ENCODE data around the gene PARP1.
"Not testable (repeated sequence)": the region's sequence is repeated elsewhere in the genome, so short reads cannot be mapped to it uniquely, and the experiment has no call there.

The PARP1 gene

GRCh38 chr1:226429858-226430715, 22.2 kb upstream of the PARP1 start:
- no peak for DNase-seq (ENCODE audit: low read depth, low spot score)

DNA sequence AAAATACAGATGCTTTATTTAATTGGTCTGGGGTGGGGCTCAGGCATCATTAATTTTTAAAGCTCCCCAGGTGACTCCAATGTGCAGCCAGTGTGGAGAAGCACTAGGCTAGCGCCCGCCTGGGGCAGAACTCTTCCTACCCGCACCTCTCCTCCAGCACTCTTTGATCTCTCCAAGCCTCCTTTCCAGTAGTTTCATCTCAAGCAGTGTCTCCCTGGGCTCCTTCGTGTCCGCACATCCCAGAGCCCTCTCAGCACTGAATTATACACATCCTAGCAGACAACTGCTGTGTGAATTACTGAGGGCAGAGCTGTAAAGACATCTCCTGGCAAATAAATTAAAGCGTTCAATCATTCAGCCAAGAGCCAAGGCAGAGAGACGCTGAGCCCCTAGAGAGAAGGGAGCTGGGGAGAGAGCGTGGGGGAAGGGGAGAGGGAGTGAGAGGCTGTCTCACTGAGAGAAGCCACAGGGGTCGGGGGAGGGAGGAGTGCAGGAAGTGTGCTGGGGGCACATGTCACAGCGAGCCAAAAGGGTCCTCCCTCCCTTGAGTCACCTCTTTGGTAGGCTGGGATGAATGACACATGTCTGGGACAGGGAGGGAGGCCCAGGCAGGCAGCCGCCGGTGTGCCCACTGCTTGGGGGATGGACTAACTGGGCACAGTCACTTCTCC, 21.0 kb upstream of the PARP1 start:
- DNase-seq (ENCODE audit: low read depth, low spot score) = no peak

- no peak for DNase-seq (ENCODE audit: low read depth, low spot score)
Observed at GRCh38 chr1:226428348-226428747, 20.5 kb upstream of the PARP1 start.

DNA sequence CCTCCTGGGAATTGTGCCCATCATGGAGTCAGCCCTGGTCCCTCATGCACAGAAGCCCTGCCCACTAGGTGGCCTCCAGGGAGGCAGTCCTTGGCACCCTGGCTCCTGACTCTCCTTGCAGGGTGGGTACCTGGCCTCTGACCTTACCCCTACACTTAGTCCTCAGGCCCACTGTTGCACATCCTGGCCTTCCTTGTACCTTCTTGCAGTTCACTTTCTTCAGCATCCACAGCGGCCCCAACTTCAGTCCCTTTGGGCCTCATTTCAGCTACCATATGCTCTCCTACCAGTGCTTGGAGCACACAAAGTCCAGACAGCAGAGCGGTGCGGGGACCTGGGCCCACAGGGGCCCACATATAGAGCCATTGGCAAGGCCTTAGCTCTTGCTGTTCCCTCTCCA, 19.2 kb upstream of the PARP1 start:
- DNase-seq (ENCODE audit: low read depth, low spot score) = no peak

DNA sequence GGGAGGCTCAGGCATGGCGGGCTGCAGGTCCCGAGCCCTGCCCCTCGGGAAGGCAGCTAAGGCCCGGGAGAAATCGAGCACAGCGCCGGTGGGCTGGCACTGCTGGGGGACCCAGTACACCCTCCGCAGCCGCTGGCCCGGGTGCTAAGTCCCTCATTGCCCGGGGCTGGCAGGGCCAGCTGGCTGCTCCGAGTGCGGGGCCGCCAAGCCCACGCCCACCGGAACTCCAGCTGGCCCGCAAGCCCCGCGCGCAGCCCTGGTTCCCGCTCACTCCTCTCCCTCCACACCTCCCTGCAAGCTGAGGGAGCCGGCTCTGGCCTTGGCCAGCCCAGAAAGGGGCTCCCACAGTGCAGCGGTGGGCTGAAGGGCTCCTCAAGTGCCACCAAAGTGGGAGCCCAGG, 18.5 kb upstream of the PARP1 start:
- not testable (repeated sequence) for DNase-seq (ENCODE audit: low read depth, low spot score)

- no peak for DNase-seq (ENCODE audit: low read depth, low spot score)
Observed at GRCh38 chr1:226425431-226426031, 17.6 kb upstream of the PARP1 start.

DNA sequence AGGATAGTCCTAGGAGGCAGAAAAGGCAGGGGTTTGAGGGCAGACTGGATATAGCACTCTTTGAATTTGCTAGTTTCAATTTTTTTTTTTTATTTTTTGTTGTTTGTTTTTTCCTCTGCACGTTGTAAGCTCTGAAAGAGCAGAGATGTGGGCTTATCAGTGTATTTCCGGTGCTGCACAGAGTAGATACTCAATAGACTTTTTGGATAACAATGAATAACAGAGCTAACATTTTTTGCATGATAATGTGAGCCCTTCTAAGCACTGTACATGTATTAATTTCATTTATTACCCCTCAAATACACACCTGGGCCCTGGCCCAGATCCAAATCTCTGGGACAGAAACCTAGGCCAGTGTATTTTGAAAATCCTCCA, 17.1 kb upstream of the PARP1 start:
- DNase-seq (ENCODE audit: low read depth, low spot score) = no peak

DNA sequence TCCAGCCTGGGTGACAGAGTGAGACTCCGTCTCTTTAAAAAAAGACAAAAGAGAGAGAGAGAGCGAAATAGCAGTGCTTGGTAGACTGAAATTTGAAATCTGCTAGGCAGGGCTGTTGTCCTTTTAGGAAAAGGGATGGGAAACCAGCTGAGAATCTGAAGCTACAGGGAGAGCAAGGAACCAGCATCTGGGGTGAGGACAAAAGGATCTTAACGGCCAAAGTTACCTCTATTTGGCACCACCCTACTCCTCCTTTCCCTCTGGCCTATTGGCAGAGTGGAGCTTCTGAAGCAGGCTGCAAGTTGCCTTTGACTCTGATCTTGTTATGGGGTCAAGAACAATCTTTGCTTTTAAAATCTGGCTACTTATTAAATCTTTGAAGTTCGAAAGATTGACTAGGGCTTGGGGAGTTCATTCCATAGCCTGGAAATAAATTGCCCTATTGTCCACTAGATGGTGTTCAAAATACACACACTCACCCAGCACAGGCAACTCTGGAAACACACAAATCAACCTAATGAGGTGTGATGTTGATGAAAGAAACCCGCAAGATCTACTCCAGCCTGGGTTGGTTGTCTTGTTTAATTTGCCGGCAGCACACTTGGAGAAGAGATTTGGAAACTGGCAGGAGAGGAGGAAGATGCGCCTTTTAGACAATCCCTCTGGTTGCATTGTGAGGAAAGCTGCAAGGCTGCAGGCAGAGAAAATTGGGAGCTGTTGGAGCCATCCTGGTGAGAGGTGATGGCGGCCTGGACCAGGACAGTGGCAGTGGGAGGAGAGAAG, 16.5 kb upstream of the PARP1 start:
- no peak for DNase-seq (ENCODE audit: low read depth, low spot score)

DNA sequence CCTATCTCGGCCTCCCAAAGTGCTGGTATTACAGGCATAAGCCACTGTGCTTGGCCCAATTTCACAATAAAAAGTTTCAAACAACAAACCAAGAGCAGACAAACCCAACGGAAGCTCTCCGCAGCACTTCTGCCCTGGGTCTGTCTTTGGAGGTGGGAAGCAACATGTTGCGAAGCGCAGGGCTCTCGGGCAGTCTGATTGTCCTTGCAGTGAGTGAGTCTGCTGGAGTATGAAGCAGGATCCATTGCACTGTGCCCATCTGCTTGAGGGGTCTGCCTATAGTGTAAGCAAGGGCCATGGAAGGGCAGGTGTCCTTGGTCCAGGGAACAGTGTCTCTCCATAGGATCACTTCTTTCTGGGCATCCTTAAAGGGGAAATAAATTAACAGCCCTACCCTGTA, 14.6 kb upstream of the PARP1 start:
- DNase-seq (ENCODE audit: low read depth, low spot score) = no peak

- no peak for DNase-seq (ENCODE audit: low read depth, low spot score)
Observed at GRCh38 chr1:226420897-226421296, 13.0 kb upstream of the PARP1 start.

DNA sequence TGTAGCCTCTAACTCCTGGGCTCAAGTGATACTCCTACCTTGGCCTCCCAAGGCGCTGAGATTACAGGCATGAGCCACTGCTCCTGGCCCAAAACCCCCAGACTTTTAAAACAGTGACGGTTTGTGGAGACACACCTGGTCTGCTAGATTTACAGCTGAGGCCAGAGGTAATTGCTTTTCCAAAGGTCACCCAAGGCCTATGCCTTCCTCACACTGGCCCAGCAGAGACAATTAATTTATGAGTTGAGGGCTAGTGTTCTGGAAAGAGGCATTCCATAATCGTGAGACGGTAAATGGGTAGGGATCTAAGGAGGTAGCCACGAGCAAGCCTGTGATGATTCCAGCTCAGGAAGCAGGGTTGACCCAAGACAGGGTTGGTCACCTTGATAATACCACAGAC, 12.4 kb upstream of the PARP1 start:
- DNase-seq (ENCODE audit: low read depth, low spot score) = no peak

DNA sequence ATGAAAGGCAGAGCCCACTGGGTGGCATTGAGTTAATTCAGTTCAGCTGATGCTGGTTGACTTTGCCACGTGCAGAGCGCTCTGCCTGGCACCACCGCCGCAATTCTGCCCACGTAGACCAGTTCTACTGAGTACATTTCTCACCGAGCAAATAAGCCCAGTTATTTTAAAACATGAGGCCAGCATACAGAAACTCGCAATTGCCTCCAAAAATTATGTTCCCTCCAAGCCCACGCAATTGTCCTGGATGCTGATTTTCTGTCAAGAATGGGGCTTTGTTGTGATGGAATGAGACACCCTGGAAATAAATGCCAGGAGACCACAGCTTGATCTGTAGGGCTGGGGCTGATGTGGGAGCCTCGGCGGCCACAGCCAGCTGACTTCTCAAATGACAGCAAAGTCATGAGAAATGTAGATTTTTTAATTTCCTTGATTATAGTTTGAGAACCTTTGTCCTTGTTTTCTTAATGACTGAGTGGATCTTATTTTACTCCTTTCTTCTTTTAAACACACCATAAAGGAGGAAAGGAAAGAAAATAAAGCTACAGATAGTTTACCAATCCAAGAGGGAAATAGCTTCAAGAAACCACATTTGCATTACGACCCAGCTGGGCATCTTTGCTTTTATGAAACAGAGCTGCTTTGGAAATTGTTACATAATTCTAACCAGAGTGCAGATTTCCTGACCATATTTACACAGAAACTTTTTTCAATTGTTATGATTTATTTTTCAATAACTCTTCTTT, 11.6 kb upstream of the PARP1 start:
- DNase-seq (ENCODE audit: low read depth, low spot score) = no peak

- peak; percentile 70 for DNase-seq (ENCODE audit: low read depth, low spot score)
Observed at GRCh38 chr1:226417830-226418546, 10.1 kb upstream of the PARP1 start.

- DNase-seq (ENCODE audit: low read depth, low spot score) = no peak
Observed at GRCh38 chr1:226417350-226417749, 9.5 kb upstream of the PARP1 start.

- no peak for DNase-seq (ENCODE audit: low read depth, low spot score)
Observed at GRCh38 chr1:226414098-226414698, 6.3 kb upstream of the PARP1 start.

- DNase-seq (ENCODE audit: low read depth, low spot score) = no peak
Observed at GRCh38 chr1:226411619-226412018, 3.7 kb upstream of the PARP1 start.

DNA sequence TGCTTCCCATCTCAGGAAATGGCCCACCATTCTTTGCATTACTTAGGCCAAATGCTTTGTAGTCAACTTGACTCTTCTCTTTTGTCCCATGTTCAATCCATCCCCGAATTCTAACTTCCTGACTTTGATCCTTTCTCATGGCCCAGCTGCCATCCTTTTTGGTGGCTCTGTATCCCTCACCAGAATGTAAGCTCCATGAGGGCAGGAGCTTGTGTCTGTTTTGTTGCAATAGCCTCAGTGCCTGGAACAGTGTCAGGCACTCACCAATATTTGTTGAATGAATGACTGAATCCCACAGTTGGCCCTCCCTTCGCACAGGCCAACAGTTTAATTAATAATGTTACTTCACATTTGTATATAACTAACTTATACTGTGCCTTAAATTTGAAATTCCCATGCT, 3.1 kb upstream of the PARP1 start:
- no peak for DNase-seq (ENCODE audit: low read depth, low spot score)

DNA sequence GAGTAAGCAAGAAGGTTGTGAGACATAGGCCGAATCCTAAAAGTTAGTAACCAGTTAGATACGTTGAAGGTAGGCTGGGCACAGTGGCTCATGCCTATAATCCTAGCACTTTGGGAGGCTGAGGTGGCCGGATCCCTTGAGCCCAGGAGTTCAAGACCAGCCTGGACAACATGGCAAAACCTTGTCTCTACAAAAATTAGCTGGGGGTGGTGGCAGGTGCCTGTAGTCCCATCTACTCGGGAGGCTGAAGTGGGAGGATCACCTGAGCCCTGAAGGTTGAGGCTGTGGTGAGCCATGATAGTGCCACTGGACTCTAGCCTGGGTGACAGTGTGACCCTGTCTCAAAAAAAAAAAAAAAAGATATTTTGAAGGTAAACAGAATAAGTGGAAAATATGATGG, 1.5 kb upstream of the PARP1 start:
- DNase-seq (ENCODE audit: low read depth, low spot score) = no peak

DNA sequence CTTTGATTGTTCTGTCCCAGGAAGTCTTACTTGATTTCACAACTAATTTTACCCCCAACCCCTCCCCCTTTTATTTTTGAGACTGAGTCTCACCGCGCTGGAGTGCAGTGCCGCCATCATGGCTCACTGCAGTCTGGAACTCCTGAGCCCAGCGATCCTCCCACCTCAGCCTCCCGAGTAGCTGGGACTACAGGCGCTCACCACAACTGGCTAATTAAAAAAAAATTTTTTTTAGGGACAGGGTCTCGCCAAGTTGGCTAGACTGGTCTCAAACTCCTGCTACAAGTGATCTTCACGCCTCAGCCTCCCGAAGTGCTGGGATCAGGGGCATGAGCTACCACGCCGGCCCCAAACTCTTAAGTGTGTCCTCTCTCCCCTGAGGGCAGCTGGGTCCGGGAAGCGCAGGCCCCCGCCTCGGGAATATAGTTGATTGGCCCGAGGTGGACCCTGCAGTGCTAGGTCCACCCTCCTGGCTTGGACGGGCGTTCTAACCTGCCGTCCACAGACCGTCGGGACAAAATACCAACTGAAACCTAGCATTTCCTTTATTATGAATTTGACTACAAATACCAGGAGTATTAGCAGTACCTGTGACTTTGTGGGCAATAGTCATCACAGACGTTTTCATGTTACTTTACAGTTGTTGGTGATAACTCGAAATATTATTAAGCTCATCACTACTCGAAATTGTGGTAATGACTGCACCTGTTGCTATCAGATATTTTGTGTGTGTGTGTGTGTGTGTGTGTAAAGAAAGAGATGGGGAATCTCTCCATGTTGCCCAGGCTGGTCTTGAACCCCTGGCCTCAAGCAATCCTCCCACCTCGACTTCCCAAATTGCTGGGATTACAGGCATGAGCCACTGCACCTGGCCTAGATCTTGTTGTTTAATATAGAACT, 642 bp upstream of the PARP1 start:
- DNase-seq (ENCODE audit: low read depth, low spot score) = no peak

DNA sequence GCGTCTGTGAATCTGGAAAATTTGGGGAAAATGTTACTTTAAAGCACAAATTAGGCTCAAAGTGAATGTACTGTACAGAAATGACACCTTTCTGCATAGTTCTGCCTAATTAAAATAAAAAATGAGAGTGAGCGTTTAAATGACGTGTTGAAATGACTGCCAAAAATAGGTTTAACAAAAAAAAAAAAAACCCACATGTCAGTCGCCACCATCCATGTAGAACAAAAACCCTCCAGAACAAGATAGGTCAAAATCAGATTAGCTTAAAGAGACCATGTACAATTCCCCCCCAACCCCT, 745 bp downstream of the PARP1 start:
- DNase-seq (ENCODE audit: low read depth, low spot score) = no peak
